Esophagus squamous epithelium (tissue), 5 donors: ENCODE data around the gene HAX1. TPM values are rescaled to one million over a fixed set of nuclear protein-coding genes. Genes with fewer than 3 reads are reported as not detected.
A peak's percentile ranks its signal among the peaks of the same experiment; 100 is the strongest.

Experiments
- DNase-seq: peaks from one replicate; lab custom pipeline; 2025; lab: John Stamatoyannopoulos, UW
- H3K27ac ChIP-seq, 4 donors: fragments of 200-600 bp; sonication (generic); one replicate each; pipeline ENCODE4 v1.5.1; 2016 to 2019; ENCODE audit warnings: mild to moderate bottlenecking in 1 of 4
- H3K27me3 ChIP-seq, 4 donors: fragments of 200-600 bp; sonication (generic); 1 replicate in 3 of 4; 2 replicates in 1 of 4; pipeline versions ENCODE4 v1.5.1 to v1.6.0; 2017 to 2021; ENCODE audit warnings: antibody characterized with exemption in 1 of 4
- H3K36me3 ChIP-seq, 3 donors: fragments of 200-600 bp; sonication (generic); one replicate each; pipeline ENCODE4 v1.5.1; 2016 to 2019
- H3K4me1 ChIP-seq, 3 donors: fragments of 200-600 bp; sonication (generic); one replicate each; pipeline ENCODE4 v1.5.1; 2017 to 2019
- H3K4me3 ChIP-seq, 4 donors: fragments of 200-600 bp; sonication (generic); 1 replicate in 3 of 4; 2 replicates in 1 of 4; pipeline ENCODE4 v1.5.1; 2016 to 2019; ENCODE audit warnings: mild to moderate bottlenecking in 2 of 4, moderate library complexity in 1 of 4
- H3K9me3 ChIP-seq, 3 donors: fragments of 200-600 bp; sonication (generic); one replicate each; pipeline ENCODE4 v1.5.1; 2016 to 2019
- CTCF ChIP-seq, 6 experiments: fragments of 450-650 bp in 4 of 6; fragments of 200-600 bp in 2 of 6; sonication (generic) in 2 of 6; IDR thresholded peaks; one replicate each; pipeline ENCODE4 v1.5.1; 2016 to 2019; ENCODE audit warnings: antibody characterized with exemption in 6 of 6, mild to moderate bottlenecking in 4 of 6, moderate library complexity in 4 of 6
- POLR2A ChIP-seq, 4 donors: fragments of 450-650 bp; IDR thresholded peaks; one replicate each; pipeline ENCODE4 v1.6.1; 2017; ENCODE audit warnings: antibody characterized with exemption in 4 of 4, mild to moderate bottlenecking in 4 of 4, moderate library complexity in 3 of 4
- WGBS, 2 donors: methylation state at CpG; one replicate each; pipeline ENCODE4 v1.1.5; 2018; 5-methylcytosine and 5-hydroxymethylcytosine counted together
- intact Hi-C: fragments of 100-400 bp; cut with DNase I; formaldehyde crosslinking; loops from one replicate; pipeline ENCODE4 v1.15.0; 2022
- small RNA-seq, 4 donors: library from RNA; depleted of rRNA; stranded (forward); fragments of <200 nt; gene quantifications; one replicate each; pipeline ENCODE3, GENCODE V24; 2016
- total RNA-seq, 4 donors: library from RNA; depleted of rRNA; stranded (reverse); fragments of >200 nt; gene quantifications; one replicate each; pipeline ENCODE4 v1.1.0, GENCODE V29; 2016
- donor health status: DM: yes; HTN: yes; CAD: no.

The HAX1 gene
- total RNA-seq, 4 donors from 2014 or later: 39.3 to 105 (median 88.9) TPM

GRCh38 chr1:154323493-154323892 lies 51.1 kb downstream of the HAX1 start:
- intact Hi-C loops: no loop called here
- DNase-seq: no peak
- 86 to 93% methylated on average over 4 to 7 of the region's 7 CpGs for WGBS, 2 donors

GRCh38 chr1:154324241-154324640 lies 51.8 kb downstream of the HAX1 start:
- Histone ChIP-seq H3K9me3 (no peaks in the 10 kb centered on the region), H3K27ac (peak overlapping the region in 3 of 4 donors; percentile 94 to 98 (median 96)), H3K4me3 (peak overlapping the region in 2 of 4 donors; percentile 78 to 91), H3K36me3 (no peaks in the 10 kb centered on the region), H3K27me3 (peaks cover 0 to 39% (median 0%) of the 10 kb centered on the region in 4 donors), H3K4me1 (peaks cover 29 to 50% (median 29%) of the 10 kb centered on the region in 3 donors)
- no peak for DNase-seq
- TF ChIP-seq POLR2A (IDR thresholded peaks at IDR 0.05): no peak
- TF ChIP-seq CTCF (IDR thresholded peaks at IDR 0.05): no peak
- 0 to 85% methylated on average over 1 to 2 of the region's 2 CpGs for WGBS, 2 donors
- intact Hi-C loops: no loop called here

More at GRCh38 chr1:154323493-154323892, 51.1 kb downstream of the HAX1 start:
- TF ChIP-seq CTCF (IDR thresholded peaks at IDR 0.05) (no peak), POLR2A (IDR thresholded peaks at IDR 0.05) (no peak)
- Histone ChIP-seq H3K27me3 (peaks cover 0 to 33% (median 0%) of the 10 kb centered on the region in 4 donors), H3K4me3 (no peak overlapping the region), H3K27ac (no peak overlapping the region), H3K9me3 (no peaks in the 10 kb centered on the region), H3K36me3 (no peaks in the 10 kb centered on the region), H3K4me1 (peaks cover 22 to 43% (median 25%) of the 10 kb centered on the region in 3 donors)

GRCh38 chr1:154324669-154325582 lies 52.5 kb downstream of the HAX1 start, which contains the start of gene ATP8B2:
Gene ATP8B2 (plus strand): TSS chr1:154325525. CDS start chr1:154328142, 2,617 bp downstream.
- intact Hi-C loops: no loop called here
- Histone ChIP-seq H3K36me3 (no peaks in the 10 kb centered on the region), H3K27me3 (peaks cover 0 to 43% (median 0%) of the 10 kb centered on the region in 4 donors), H3K9me3 (no peaks in the 10 kb centered on the region), H3K27ac (peak within 1 kb of the TSS; percentile 85 to 98 (median 95)), H3K4me1 (peaks cover 29 to 57% (median 36%) of the 10 kb centered on the region in 3 donors), H3K4me3 (peak within 1 kb of the TSS; percentile 45 to 91 (median 70))
- DNase-seq: no peak
- WGBS, 2 donors: 0% methylated on average over 22 to 26 of the region's 56 CpGs
- TF ChIP-seq POLR2A (IDR thresholded peaks at IDR 0.05): no peak
- TF ChIP-seq CTCF (IDR thresholded peaks at IDR 0.05): peak; percentile 79 to 96 (median 86)

Small RNA genes lying within 50 kb of the gene (small RNA-seq; reads per million reads assigned to genes)
- gene RF00273 (0 to 0.07 (median 0) reads per million in 4 donors), gene RNU6-121P (0 reads per million in 4 donors), gene RNU6-239P (0 reads per million in 4 donors), gene SNORA58B (0 reads per million in 4 donors)

Other genes starting within 250 kb of the HAX1 start
- gene NUP210L, start 117.6 kb upstream of the HAX1 start, total RNA-seq: under 1 TPM in 2 of 4 donors, not detected in 2; 0.09 to 0.19 TPM
- gene TPM3, start 80.5 kb upstream of the HAX1 start, total RNA-seq: 100 to 1,000 TPM; 216 to 387 (median 316) TPM
- not detected for gene CFAP141, start 66.3 kb upstream of the HAX1 start, total RNA-seq
- gene UBAP2L, start 51.7 kb upstream of the HAX1 start, total RNA-seq: 10 to 100 TPM; 57.8 to 69.5 (median 69.1) TPM
- gene AQP10, start 48.5 kb downstream of the HAX1 start, total RNA-seq: not detected
- 10 to 100 TPM in 2 of 4 donors, 1 to 10 TPM in 2; 2.4 to 55.5 (median 11.1) TPM for gene ATP8B2, start 52.9 kb downstream of the HAX1 start, total RNA-seq
- gene IL6R, start 132.7 kb downstream of the HAX1 start, total RNA-seq: 10 to 100 TPM in 1 of 4 donors, 1 to 10 TPM in 3; 6.4 to 47.7 (median 8.1) TPM
- 1 to 10 TPM in 1 of 4 donors, under 1 TPM in 1, not detected in 2; 0.26 to 2.7 TPM for gene TDRD10, start 229.6 kb downstream of the HAX1 start, total RNA-seq
- gene SHE, start 229.8 kb downstream of the HAX1 start, total RNA-seq: 10 to 100 TPM in 1 of 4 donors, 1 to 10 TPM in 1, under 1 TPM in 2; 0.19 to 13.4 (median 4.1) TPM